HG03558 (cell line): ENCODE data around the gene CSMD2.

Experiments used
- ATAC-seq: cut with Tn5 transposase; IDR thresholded peaks from one replicate; pipeline ENCODE4 v1.9.1; 2021; ENCODE audit warnings: moderate number of reproducible peaks; ENCODE audit not compliant: unreplicated experiment; ENCODE audit errors: extremely low read depth

Gene CSMD2

GRCh38 chr1:33738976-33739375 lies 426.1 kb downstream of the CSMD2 start:
- ATAC-seq, result no peak

DNA sequence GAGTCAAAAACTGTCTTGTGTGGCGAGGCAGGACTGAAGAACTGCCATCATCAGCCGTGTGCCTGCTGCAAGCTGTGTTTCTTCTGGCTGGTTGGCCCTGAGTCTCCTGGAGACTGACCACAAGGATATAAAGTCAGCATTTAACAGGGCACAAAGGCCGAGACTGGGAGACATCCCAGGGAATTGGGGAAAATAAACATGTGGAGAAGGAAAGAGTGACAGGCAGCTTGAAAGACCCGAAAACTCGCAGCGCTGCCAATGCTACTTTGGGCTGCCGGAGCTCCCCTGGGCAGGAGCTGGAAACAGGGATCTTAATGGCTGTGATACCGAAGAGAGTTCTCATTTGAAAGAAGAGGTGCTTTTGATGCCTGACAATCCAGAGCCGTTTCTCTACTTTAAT lies 426.5 kb downstream of the CSMD2 start:
- ATAC-seq, result no peak

DNA sequence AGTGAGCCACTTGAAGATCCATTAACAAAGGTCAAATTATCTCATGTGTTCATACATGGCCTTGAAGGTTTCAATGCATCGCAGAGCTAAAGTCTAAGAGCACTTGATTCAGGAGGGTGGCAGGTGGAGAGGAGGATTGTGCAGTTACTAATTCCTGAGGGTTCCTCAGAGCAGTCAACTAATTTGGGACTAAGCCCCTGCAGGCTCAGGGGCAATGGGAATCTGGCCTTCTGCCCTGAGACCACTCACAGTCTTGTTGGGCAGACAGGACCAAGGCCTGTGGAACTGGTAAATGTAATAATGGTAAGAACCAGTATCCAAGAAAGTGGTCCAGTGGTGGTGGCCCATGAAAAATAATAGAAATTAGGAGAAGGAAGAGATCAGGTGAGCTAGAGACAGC lies 428.5 kb downstream of the CSMD2 start:
- ATAC-seq, result no peak

DNA sequence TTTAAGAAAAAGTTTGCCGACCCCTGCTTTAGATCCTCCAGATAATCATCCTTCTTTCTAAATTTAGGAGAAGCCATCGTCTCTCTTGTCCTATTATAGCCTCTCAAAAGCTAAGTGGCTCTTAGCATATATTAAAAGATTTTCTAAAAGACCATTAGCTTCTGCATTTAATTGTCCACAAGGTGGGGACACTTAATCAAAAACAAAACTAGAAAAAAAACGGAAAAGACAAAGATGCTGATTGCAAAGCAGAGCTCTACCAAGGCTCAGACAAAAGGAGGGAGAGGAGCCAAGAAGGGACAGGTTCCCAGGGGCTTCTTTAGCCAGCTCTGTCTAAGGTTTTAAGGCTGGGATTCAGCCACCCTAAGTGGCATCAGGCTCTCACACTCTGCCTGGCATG lies 429.4 kb downstream of the CSMD2 start:
- ATAC-seq, result no peak

DNA sequence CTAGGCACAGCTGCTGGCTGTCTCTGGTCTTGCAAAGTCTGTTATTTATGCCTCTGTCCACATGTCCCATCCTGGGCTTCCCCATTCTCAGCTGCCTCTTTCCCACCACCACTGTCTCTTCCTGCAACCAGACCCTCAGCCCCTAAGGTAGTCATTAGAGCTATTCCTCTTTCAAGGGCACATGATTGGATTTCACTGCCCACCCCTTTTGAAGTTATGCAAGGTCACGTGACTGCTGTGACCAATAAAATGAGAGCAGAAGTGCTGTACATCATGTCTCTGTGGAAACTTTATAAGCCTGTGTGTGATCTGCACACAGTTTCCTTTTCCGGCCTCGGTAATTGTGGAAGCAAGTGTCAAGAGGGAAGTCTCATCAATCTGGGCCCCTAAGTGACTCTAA lies 437.7 kb downstream of the CSMD2 start:
- ATAC-seq, result no peak

DNA sequence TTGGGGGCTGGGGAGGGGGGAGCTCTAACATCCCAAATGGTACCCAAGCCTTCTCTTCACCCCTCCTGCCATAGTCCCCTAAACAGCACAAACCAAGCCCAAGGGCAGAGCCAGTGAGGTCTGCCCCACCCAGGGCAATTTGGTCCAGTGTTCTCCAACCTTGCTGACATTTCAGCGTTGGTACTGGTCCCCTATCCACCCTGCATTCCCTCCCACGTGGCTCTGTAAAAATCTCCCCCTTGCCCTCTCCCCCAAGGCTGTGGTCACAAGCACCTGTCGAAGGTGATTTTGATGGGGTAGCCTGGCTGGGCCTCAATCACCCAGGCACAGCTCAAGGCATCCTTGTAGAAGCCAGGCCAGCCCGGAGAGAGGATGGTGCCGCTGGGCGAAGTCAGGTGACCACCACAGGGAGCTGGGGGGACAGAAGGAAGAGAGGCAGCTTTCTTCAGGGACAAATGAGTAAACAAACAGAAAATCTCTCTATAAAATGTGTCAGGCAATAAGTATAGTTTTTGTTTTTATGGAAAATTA lies 438.7 kb downstream of the CSMD2 start:
- no peak for ATAC-seq

DNA sequence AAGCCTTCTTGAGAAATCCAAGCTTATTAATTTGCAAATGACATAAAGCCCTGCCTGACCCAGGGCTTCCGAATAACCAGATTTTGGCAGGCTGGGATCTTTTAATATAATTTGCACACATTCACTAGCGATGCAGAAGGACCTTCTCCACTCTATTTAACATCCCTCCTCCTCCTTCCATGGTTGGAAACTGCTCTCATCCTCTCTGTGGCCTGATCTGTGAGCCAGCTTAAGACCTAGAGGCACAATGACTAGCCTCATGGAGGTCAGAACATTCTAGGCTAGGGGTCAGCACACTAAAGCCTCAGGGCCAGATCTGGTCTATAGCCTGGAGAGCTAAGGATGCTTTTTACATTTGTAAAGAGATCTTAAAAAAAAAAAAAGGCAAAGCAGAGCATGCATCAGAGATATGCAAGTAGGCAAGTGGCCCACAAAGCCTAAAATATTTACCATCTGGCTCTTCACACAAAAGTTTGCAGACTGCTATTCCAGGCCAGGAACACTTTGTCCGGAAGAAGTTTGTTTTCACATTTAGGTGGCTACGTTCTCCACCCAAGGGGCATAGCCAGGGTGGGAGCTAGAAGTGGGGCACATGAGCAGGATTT lies 439.4 kb downstream of the CSMD2 start:
- no peak for ATAC-seq

- ATAC-seq, result no peak
Measured at GRCh38 chr1:33725037-33725436, 440.0 kb downstream of the CSMD2 start.

- ATAC-seq, result no peak
Measured at GRCh38 chr1:33724348-33724747, 440.7 kb downstream of the CSMD2 start.

DNA sequence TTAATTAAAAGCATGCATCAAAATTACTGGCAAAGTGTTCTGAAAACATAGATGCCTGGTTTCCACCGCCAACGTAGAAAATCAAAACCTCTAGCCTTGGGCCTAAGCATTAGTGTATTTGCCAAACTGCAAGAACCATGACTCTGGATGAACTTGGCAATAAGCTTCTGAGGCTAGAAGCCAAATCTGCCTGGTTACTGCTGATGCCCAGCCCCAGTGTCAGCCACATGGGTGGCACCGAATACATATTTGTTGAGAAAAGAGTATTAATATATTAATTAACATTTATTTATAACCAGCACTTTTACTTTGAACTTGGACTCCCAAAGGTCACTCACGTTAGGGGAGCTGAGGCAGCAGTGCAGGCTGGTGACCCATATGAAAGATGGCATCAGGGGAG lies 441.8 kb downstream of the CSMD2 start:
- no peak for ATAC-seq

- no peak for ATAC-seq
Measured at GRCh38 chr1:33721301-33721815, 443.7 kb downstream of the CSMD2 start.

- no peak for ATAC-seq
Measured at GRCh38 chr1:33719771-33720670, 445.0 kb downstream of the CSMD2 start.

GRCh38 chr1:33719326-33719725 lies 445.7 kb downstream of the CSMD2 start:
- no peak for ATAC-seq

- ATAC-seq, result no peak
Measured at GRCh38 chr1:33718186-33718585, 446.8 kb downstream of the CSMD2 start.

DNA sequence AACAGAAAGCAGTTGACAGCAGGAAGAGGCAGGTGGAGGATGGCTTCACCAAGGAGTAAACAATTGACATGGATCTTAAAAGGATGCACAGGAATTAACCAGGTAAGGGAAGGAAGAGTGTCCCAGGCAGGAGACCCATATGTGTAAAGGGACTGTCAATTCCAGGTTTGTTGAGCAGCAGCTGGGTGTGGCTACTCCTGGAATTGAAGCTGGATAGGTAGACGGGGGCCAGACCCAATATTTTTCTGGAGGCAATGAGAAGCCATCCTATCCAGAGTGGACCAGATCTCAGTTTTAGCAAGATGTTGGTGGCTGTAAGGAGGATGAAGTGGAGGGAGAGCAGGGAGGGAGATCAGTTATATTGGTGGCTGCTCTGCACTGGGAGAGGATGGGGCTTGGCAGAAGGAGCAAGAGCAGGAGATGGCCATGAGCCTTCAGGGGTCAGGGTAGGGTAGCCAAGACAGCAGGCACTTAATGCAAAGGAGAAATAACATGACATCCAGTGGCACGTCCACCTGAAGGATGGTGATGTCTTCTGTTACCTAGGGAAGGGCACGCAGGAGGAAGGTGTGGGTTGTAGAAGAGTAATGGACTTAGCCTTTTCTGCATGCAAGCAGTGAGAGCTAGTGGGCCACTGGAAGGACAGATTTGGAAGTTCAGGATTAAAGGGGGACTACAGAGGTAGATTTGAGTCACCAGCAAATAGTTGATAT lies 447.9 kb downstream of the CSMD2 start:
- no peak for ATAC-seq

DNA sequence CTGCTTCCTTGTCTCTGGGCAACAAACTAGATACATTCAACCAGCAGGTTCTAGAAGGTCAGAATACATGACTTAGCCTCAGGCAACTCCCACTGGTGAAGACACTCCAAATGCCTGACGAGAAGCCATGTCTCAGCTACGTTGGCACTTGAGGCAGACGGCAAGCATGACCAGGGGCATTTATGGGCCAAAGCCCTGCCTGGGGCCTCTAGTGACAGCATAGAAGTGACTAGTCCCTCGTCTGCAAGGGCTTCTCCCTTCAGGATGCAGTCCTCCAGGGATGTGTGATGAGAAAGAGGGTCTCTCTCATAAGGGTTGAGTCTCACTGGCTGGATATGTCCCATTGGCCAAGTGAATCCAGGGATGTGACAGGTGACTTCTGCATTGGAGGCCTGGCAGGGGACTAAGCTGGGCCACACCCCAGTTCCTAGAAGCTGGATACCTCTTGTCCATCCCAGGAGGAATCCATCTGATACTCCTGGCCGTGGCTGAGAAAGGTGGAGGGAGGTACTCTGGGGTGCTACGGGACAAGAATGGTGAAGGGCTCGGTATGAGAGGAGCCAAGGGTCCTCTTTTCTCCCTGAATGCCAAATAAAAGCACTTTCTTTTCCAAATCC lies 449.7 kb downstream of the CSMD2 start:
- ATAC-seq, result no peak

- ATAC-seq, result no peak
Measured at GRCh38 chr1:33714421-33714820, 450.6 kb downstream of the CSMD2 start.

GRCh38 chr1:33713058-33713877 lies 451.8 kb downstream of the CSMD2 start:
- ATAC-seq, result no peak

GRCh38 chr1:33712186-33712585 lies 452.8 kb downstream of the CSMD2 start:
- ATAC-seq, result no peak
